H1 (cell line): ENCODE measurements around the gene SCNN1A. TPM values are rescaled to one million over a fixed set of nuclear protein-coding genes. Genes with fewer than 3 reads are reported as not detected.

Source experiments
- BRCA1 ChIP-seq: IDR thresholded peaks from 2 replicates; pipeline ENCODE4 v1.6.1; 2012; ENCODE audit warnings: low read depth, low read length, improper control_type of control experiment
- CBX5 ChIP-seq: fragments of 300-800, 300-1000 bp; sonication (generic); IDR thresholded peaks from 2 replicates; pipeline ENCODE4 v1.7.1; 2016; ENCODE audit warnings: antibody characterized with exemption, low read length, low read depth
- CTBP2 ChIP-seq: IDR thresholded peaks from 2 replicates; pipeline ENCODE4 v1.7.0; 2011; ENCODE audit warnings: borderline replicate concordance, mild to moderate bottlenecking, moderate library complexity, mixed read lengths, low read length; ENCODE audit not compliant: insufficient read depth, insufficient read length
- EZH2 ChIP-seq: fragments of 200-600 bp; sonication (generic); IDR thresholded peaks from 2 replicates; pipeline ENCODE4 v1.7.1; 2012; ENCODE audit warnings: low read depth, mild to moderate bottlenecking, moderate library complexity, low read length, inconsistent platforms; ENCODE audit not compliant: severe bottlenecking
- GTF2F1 ChIP-seq: IDR thresholded peaks from 2 replicates; pipeline ENCODE4 v1.6.1; 2012; ENCODE audit warnings: low read depth, low read length, improper control_type of control experiment, borderline replicate concordance
- JUN ChIP-seq: IDR thresholded peaks from 2 replicates; pipeline ENCODE4 v1.6.1; 2011; ENCODE audit warnings: low read depth, mild to moderate bottlenecking, improper control_type of control experiment, low read length
- KDM1A ChIP-seq: fragments of 200-600, 300-600 bp; sonication (generic); IDR thresholded peaks from 2 replicates; pipeline ENCODE4 v1.7.1; 2016; ENCODE audit warnings: mild to moderate bottlenecking, low read length, borderline replicate concordance
- KDM4A ChIP-seq: IDR thresholded peaks from one replicate; pipeline ENCODE4 v1.7.1; 2012; ENCODE audit warnings: low read depth, mild to moderate bottlenecking, moderate library complexity, low read length, inconsistent platforms; ENCODE audit not compliant: severe bottlenecking
- KDM5A ChIP-seq: fragments of 200-600 bp; IDR thresholded peaks from 2 replicates; pipeline ENCODE4 v1.7.1; 2012; ENCODE audit warnings: mild to moderate bottlenecking, low read length, inconsistent platforms, mixed read lengths
- NANOG ChIP-seq: IDR thresholded peaks from 2 replicates; pipeline ENCODE4 v1.6.1; 2011; ENCODE audit warnings: low read length, low read depth, mild to moderate bottlenecking, inconsistent platforms; ENCODE audit not compliant: insufficient read depth, poor library complexity, severe bottlenecking
- RAD21 ChIP-seq, 2 experiments: IDR thresholded peaks in 1 of 2; conservative IDR thresholded peaks in 1 of 2; 2 replicates each; pipeline ENCODE4 v1.6.1; 2011; ENCODE audit warnings: low read depth in 2 of 2, low read length in 2 of 2, improper control_type of control experiment in 1 of 2, inconsistent platforms in 1 of 2, mild to moderate bottlenecking in 1 of 2, moderate library complexity in 1 of 2
- SIN3A ChIP-seq, 2 experiments: IDR thresholded peaks in 1 of 2; conservative IDR thresholded peaks in 1 of 2; 2 replicates each; pipeline ENCODE4 v1.6.1; 2011 to 2012; ENCODE audit warnings: low read length in 2 of 2, improper control_type of control experiment in 1 of 2, low read depth in 1 of 2, mild to moderate bottlenecking in 1 of 2
- SP1 ChIP-seq: IDR thresholded peaks from 2 replicates; pipeline ENCODE4 v1.6.1; 2011; ENCODE audit warnings: low read depth, low read length
- SP2 ChIP-seq: IDR thresholded peaks from 2 replicates; pipeline ENCODE4 v1.6.1; 2012; ENCODE audit warnings: mild to moderate bottlenecking, low read length, inconsistent platforms
- SP4 ChIP-seq: IDR thresholded peaks from 2 replicates; pipeline ENCODE4 v1.6.1; 2012; ENCODE audit warnings: low read length, inconsistent platforms
- SUZ12 ChIP-seq: fragments of 200-600 bp; sonication (generic); IDR thresholded peaks from 2 replicates; pipeline ENCODE4 v1.6.1; 2012; ENCODE audit warnings: mild to moderate bottlenecking, inconsistent platforms, low read length, moderate library complexity, mixed read lengths
- TEAD4 ChIP-seq: IDR thresholded peaks from 2 replicates; pipeline ENCODE4 v1.6.1; 2012; ENCODE audit warnings: low read depth, low read length, inconsistent platforms, mixed read lengths
- YY1 ChIP-seq: IDR thresholded peaks from 2 replicates; pipeline ENCODE4 v1.6.1; 2011; ENCODE audit warnings: low read depth, mild to moderate bottlenecking, low read length
- polyA plus RNA-seq, 7 experiments: library from polyadenylated mRNA; depleted of rRNA in 3 of 7; stranded (reverse) in 5 of 7; unstranded in 2 of 7; fragments of >200 nt in 5 of 7; fragments of 200-250 nt in 2 of 7; gene quantifications; 1 replicate in 5 of 7; 2 replicates in 1 of 7; 4 replicates in 1 of 7; pipeline versions ENCODE4 v1.2.1 to v1.2.3, GENCODE V29; 2011 to 2013; ENCODE audit warnings: missing spikeins in 2 of 7, mixed read lengths in 2 of 7
- total RNA-seq: library from RNA; stranded (reverse); fragmentation: NEBNext Ultra II Directional; extraction: Animal tissue kit (Norgen Biotek cat#: 25700); gene quantifications from 2 replicates; pipeline ENCODE4 v1.2.1, GENCODE V29; 2021
- TF ChIP-seq, protein P1 (sequence below): IDR thresholded peaks from 2 replicates; pipeline ENCODE4 v1.6.1; 2012; ENCODE audit warnings: inconsistent platforms
- TF ChIP-seq, protein P2 (sequence below): IDR thresholded peaks from 2 replicates; pipeline ENCODE4 v1.6.1; 2012; ENCODE audit warnings: low read length, inconsistent platforms

Gene SCNN1A
- total and polyA plus RNA-seq, 2 of the 8 experiments (the other 6 are each of a cell fraction or from before 2014, with no cell fraction given): 85.5 to 156 TPM

DNA sequence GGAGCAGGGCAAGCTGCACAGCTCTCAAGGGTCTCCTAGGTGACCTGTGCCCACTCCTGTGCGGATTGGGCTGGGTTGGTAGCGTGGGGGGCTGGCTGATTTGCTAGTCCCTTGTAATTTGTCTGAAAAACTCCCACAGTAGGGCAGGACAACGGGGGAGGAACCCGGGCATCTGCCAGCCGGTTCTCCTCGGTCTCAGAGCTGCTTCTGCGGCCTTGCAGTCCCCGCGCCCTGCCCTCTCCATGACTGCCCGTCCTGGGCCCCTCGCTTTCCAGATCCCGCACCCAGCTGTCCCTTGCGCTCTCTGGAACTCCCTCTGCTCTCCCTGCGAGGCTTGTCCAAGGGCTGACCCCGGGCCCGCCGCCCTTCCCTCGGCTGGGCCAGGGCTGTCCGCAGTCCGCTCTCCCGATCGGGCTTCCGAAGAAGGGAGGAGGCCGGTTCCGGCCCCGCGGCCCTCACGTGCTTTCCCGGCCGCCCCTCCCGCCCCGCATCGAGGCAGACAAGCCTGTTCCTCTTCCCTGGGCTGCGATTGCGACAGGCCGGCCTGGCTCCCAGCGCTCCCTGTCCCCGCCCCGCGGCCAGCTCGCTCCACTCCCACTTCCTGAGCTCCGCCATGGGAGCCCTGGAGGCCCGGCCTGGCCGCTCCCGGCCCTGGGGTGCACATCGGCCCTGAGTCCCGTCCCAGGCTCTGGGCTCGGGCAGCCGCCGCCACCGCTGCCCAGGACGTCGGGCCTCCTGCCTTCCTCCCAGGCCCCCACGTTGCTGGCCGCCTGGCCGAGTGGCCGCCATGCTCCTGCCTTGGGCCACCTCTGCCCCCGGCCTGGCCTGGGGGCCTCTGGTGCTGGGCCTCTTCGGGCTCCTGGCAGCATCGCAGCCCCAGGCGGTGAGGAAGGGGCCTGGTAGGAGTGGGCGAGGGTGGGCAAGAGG, 8.5 kb upstream of the SCNN1A start, which contains the start of gene LTBR (continued):
- TF ChIP-seq CBX5 (no peak), SP4 (no peak), EZH2 (no peak), RAD21 (IDR thresholded peaks at IDR 0.05 in 1 of 2, conservative IDR thresholded peaks at IDR 0.05 in 1 of 2; ENCODE audit: low read depth in 2 of 2, low read length in 2 of 2) (peak in 1 of 2 experiments; percentile 11; a peak in 1 of 4 replicates), SP1 (no peak), CTBP2 (no peak), KDM5A (no peak), KDM1A (no peak), YY1 (0 out of 2 replicates have a peak, but pooled peaks have one; percentile 6), SIN3A (conservative IDR thresholded peaks at IDR 0.05 in 1 of 2, IDR thresholded peaks at IDR 0.05 in 1 of 2; ENCODE audit: low read depth in 1 of 2, low read length in 2 of 2) (no peak), GTF2F1 (no peak), TEAD4 (no peak), NANOG (no peak), BRCA1 (no peak), KDM4A (no peak), SUZ12 (peak; percentile 42; the same call in 1 of the 2 replicates), JUN (no peak), SP2 (no peak)
- TF ChIP-seq, protein P1, sequence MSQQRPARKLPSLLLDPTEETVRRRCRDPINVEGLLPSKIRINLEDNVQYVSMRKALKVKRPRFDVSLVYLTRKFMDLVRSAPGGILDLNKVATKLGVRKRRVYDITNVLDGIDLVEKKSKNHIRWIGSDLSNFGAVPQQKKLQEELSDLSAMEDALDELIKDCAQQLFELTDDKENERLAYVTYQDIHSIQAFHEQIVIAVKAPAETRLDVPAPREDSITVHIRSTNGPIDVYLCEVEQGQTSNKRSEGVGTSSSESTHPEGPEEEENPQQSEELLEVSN: peak; percentile 91
- TF ChIP-seq, protein P2, sequence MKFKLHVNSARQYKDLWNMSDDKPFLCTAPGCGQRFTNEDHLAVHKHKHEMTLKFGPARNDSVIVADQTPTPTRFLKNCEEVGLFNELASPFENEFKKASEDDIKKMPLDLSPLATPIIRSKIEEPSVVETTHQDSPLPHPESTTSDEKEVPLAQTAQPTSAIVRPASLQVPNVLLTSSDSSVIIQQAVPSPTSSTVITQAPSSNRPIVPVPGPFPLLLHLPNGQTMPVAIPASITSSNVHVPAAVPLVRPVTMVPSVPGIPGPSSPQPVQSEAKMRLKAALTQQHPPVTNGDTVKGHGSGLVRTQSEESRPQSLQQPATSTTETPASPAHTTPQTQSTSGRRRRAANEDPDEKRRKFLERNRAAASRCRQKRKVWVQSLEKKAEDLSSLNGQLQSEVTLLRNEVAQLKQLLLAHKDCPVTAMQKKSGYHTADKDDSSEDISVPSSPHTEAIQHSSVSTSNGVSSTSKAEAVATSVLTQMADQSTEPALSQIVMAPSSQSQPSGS: no peak
